GM12878 (cell line): Measurements from ENCODE around the gene RBM15B. TPM values are rescaled to one million over a fixed set of nuclear protein-coding genes. Genes with fewer than 3 reads are reported as not detected.

Source experiments
- ATAC-seq: fragments of 200-7000 bp; cut with Tn5 transposase; 3 replicates; pipeline ENCODE4 v1.9.1; 2020; ENCODE audit warnings: mild to moderate bottlenecking, moderate library complexity
- BruUV-seq: library from RNA; stranded (reverse); fragments of 400-500 nt; replicated peaks from 2 replicates; lab custom pipeline; 2021; lab: Mats Ljungman, UMichigan
- CTCF ChIA-PET: fragments of 300-600 bp; sonication (Branson Sonifier 250); formaldehyde crosslinking; extraction: SDS; loops from one replicate; lab custom pipeline; 2021; ENCODE audit warnings: inconsistent platforms; lab: Yijun Ruan, JAX
- POLR2A ChIA-PET: fragments of 350-600 bp; formaldehyde crosslinking; extraction: SDS; loops from one replicate; lab custom pipeline; 2021; ENCODE audit warnings: inconsistent platforms; lab: Charles Lee
- RAD21 ChIA-PET: fragments of 300-600 bp; sonication (Branson Sonifier 250); formaldehyde crosslinking; loops from one replicate; lab custom pipeline; 2023; ENCODE audit warnings: antibody characterized with exemption; ENCODE audit not compliant: unreplicated experiment; lab: Charles Lee
- SMC1A ChIA-PET: fragments of 300-600 bp; sonication (Branson Sonifier 250); formaldehyde crosslinking; loops from one replicate; lab custom pipeline; 2023; ENCODE audit not compliant: unreplicated experiment, uncharacterized antibody; lab: Charles Lee
- DNase-seq: peaks from one replicate; pipeline ENCODE4 v3.0.0-alpha.2; 2011; ENCODE audit warnings: low read depth, low spot score
- FAIRE-seq: peaks from 3 replicates; lab custom pipeline; 2011; peaks lifted over from hg19 to GRCh38; lab: Jason Lieb, UNC
- H2AFZ ChIP-seq: 2 replicates; pipeline ENCODE4 v1.6.0; 2011; ENCODE audit warnings: low read depth, low read length, control low read depth; ENCODE audit not compliant: control insufficient read depth
- H3K27ac ChIP-seq: 2 replicates; pipeline ENCODE4 v1.5.1; 2011; ENCODE audit warnings: control low read depth; ENCODE audit not compliant: control insufficient read depth, insufficient read depth
- H3K27me3 ChIP-seq, 2 experiments: replicated peaks in 1 of 2; 2 replicates each; pipeline versions ENCODE4 v1.6.0 to v1.6.1; 2011; ENCODE audit warnings: low read length in 1 of 2; ENCODE audit not compliant: control insufficient read depth in 2 of 2, insufficient read depth in 2 of 2
- H3K36me3 ChIP-seq, 2 experiments: 2 replicates each; pipeline ENCODE4 v1.5.1; 2011; ENCODE audit warnings: low read length in 1 of 2; ENCODE audit not compliant: control insufficient read depth in 2 of 2, insufficient read depth in 2 of 2
- H3K4me1 ChIP-seq: 2 replicates; pipeline ENCODE4 v1.6.1; 2011; ENCODE audit warnings: mild to moderate bottlenecking, low read length, moderate library complexity, mixed read lengths; ENCODE audit not compliant: control insufficient read depth, insufficient read depth
- H3K4me2 ChIP-seq: 2 replicates; pipeline ENCODE4 v1.6.0; 2011; ENCODE audit warnings: control low read depth; ENCODE audit not compliant: control insufficient read depth, insufficient read depth
- H3K4me3 ChIP-seq: fragments of 200-600 bp; sonication (generic); 2 replicates; pipeline ENCODE4 v1.5.1; 2016
- H3K79me2 ChIP-seq: 2 replicates; pipeline ENCODE4 v1.6.0; 2011; ENCODE audit warnings: low read length; ENCODE audit not compliant: control insufficient read depth, insufficient read depth
- H3K9ac ChIP-seq: 2 replicates; pipeline ENCODE4 v1.8.0; 2011; ENCODE audit warnings: low read length, control low read depth, mixed read lengths; ENCODE audit not compliant: control insufficient read depth, insufficient read depth
- H3K9me3 ChIP-seq: replicated peaks from 3 replicates; pipeline ENCODE4 v1.5.1; 2011; ENCODE audit warnings: mild to moderate bottlenecking, low read length; ENCODE audit not compliant: control insufficient read depth, insufficient read depth
- H4K20me1 ChIP-seq: 2 replicates; pipeline ENCODE4 v1.6.0; 2011; ENCODE audit not compliant: control insufficient read depth, insufficient read depth
- MTA2 ChIP-seq: fragments of 450-650 bp; IDR thresholded peaks from 2 replicates; pipeline ENCODE4 v1.6.1; 2016; ENCODE audit warnings: low read depth, mild to moderate bottlenecking, moderate library complexity
- NFYA ChIP-seq: IDR thresholded peaks from 2 replicates; pipeline ENCODE4 v1.6.1; 2011; ENCODE audit warnings: low read depth, mild to moderate bottlenecking, low read length, improper control_type of control experiment, borderline replicate concordance
- NR2F1 ChIP-seq: fragments of 450-650 bp; conservative IDR thresholded peaks from 2 replicates; pipeline ENCODE4 v1.6.1; 2017; ENCODE audit warnings: mild to moderate bottlenecking
- ZNF217 ChIP-seq: fragments of 450-650 bp; IDR thresholded peaks from 2 replicates; pipeline ENCODE4 v1.6.1; 2017; ENCODE audit warnings: antibody characterized with exemption, mild to moderate bottlenecking
- WGBS: methylation state at CpG from one replicate; pipeline ENCODE4 v1.1.6; 2016; ENCODE audit warnings: low lambda C conversion rate; ENCODE audit not compliant: insufficient replicate concordance, insufficient coverage; ENCODE audit errors: missing lambda C conversion rate; 5-methylcytosine and 5-hydroxymethylcytosine counted together
- in situ Hi-C: fragments of 300-500 bp; cut with MboI; formaldehyde crosslinking; loops from 9 replicates; pipeline ENCODE4 v1.14.3; 2018; ENCODE audit warnings: mixed read lengths
- intact Hi-C: fragments of 100-400 bp; cut with micrococcal nuclease; formaldehyde crosslinking; loops from one replicate; pipeline ENCODE4 v1.14.2; 2022; ENCODE audit not compliant: unreplicated experiment
- polyA plus RNA-seq, 11 experiments: library from polyadenylated mRNA; depleted of rRNA in 4 of 11; unstranded in 6 of 11; stranded (reverse) in 5 of 11; fragments of >200 nt; fragmentation: Nextera tagmentation in 4 of 11; fragmentation: Illumina TruSeq in 1 of 11; extraction: Ambion mirVana in 4 of 11; extraction: Trizol in 1 of 11; gene quantifications; 1 replicate in 1 of 11; 2 replicates in 10 of 11; pipeline versions ENCODE4 v1.2.1 to v1.2.3, GENCODE V29; 2011 to 2016; ENCODE audit warnings: inconsistent platforms in 2 of 11, missing spikeins in 2 of 11, low read depth in 1 of 11
- total RNA-seq, 4 experiments: library from RNA; depleted of rRNA in 3 of 4; stranded (reverse); fragments of >200 nt in 3 of 4; fragmentation: Illumina TruSeq in 1 of 4; extraction: Trizol in 1 of 4; gene quantifications; 2 replicates each; pipeline versions ENCODE4 v1.2.1 to v1.2.3, GENCODE V29; 2013 to 2021
- TF ChIP-seq, protein P1 (sequence below): IDR thresholded peaks from 2 replicates; pipeline ENCODE4 v1.6.1; 2011; ENCODE audit warnings: low read depth, mild to moderate bottlenecking, low read length, moderate library complexity, borderline replicate concordance; ENCODE audit errors: extremely low read depth

Gene RBM15B
- total and polyA plus RNA-seq, 10 of the 15 experiments (the other 5 are each of a cell fraction or from before 2014, with no cell fraction given): 2.4 to 34.5 (median 19.1) TPM

- Histone ChIP-seq H3K4me2 (no peak overlapping the region), H3K4me1 (no peaks in the 10 kb centered on the region), H3K36me3 (no peaks in the 10 kb centered on the region), H3K4me3 (no peak overlapping the region), H2AFZ (no peak overlapping the region), H4K20me1 (no peaks in the 10 kb centered on the region), H3K9me3 (no peaks in the 10 kb centered on the region; the same call in 2 of the 3 replicates), H3K9ac (no peak overlapping the region), H3K27me3 (no peaks in the 10 kb centered on the region; a peak in 1 of 4 replicates), H3K79me2 (no peaks in the 10 kb centered on the region), H3K27ac (no peak overlapping the region)
- SMC1A ChIA-PET: no interaction called here
- CTCF ChIA-PET: no interaction called here
- in situ Hi-C loops: no loop called here
- POLR2A ChIA-PET: no interaction called here
- FAIRE-seq: no peak
- RAD21 ChIA-PET: no interaction called here
- ATAC-seq: no peak
- BruUV-seq: no TSS peak
- intact Hi-C loops: no loop called here
- TF ChIP-seq NFYA (no peak), MTA2 (no peak)
- DNase-seq: no peak
- WGBS: 41% methylated on average over 4 of the region's 4 CpGs
Measured at GRCh38 chr3:51353131-51353530, 38.0 kb upstream of the RBM15B start.

- H3K4me3 ChIP-seq: no peak overlapping the region
- WGBS: 11% methylated on average over 1 of the region's 1 CpG
- intact Hi-C loops: no loop called here
- no peaks in the 10 kb centered on the region for H3K9me3 ChIP-seq
- ATAC-seq (no peak), FAIRE-seq (no peak), DNase-seq (no peak)
- ChIA-PET POLR2A (no interaction called here), CTCF (interaction anchor here (1.2 kb wide), 1 partner anchor 737 kb away, joined by 4 read pairs; the partner anchor contains the start of gene MAPKAPK3), SMC1A (no interaction called here), RAD21 (no interaction called here)
- no peaks in the 10 kb centered on the region for H3K79me2 ChIP-seq
- TF ChIP-seq NR2F1 (no peak), ZNF217 (no peak)
- TF ChIP-seq, protein P1, sequence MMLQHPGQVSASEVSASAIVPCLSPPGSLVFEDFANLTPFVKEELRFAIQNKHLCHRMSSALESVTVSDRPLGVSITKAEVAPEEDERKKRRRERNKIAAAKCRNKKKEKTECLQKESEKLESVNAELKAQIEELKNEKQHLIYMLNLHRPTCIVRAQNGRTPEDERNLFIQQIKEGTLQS: no peak
- H3K27ac ChIP-seq: no peak overlapping the region
- no peaks in the 10 kb centered on the region for H3K4me1 ChIP-seq
- no peaks in the 10 kb centered on the region for H4K20me1 ChIP-seq
- no peaks in the 10 kb centered on the region; a peak in 1 of 4 replicates for H3K27me3 ChIP-seq
- in situ Hi-C loops: no loop called here
- no peak overlapping the region for H3K4me2 ChIP-seq
- H3K36me3 ChIP-seq: no peaks in the 10 kb centered on the region
- no peak overlapping the region for H3K9ac ChIP-seq
- BruUV-seq: no TSS peak
- no peak overlapping the region for H2AFZ ChIP-seq
Measured at GRCh38 chr3:51353691-51354090, 37.4 kb upstream of the RBM15B start.
